ENCODE data around the gene FSTL1. TPM values are rescaled to one million over a fixed set of nuclear protein-coding genes. Genes with fewer than 3 reads are reported as not detected.
A peak's percentile ranks its signal among the peaks of the same experiment; 100 is the strongest.

Gene FSTL1
- total RNA-seq, 1 experiment from 2014 or later = 20.7 TPM

GRCh38 chr3:120442975-120443517 lies 7.7 kb downstream of the FSTL1 start:
- ChIA-PET POLR2A (no interaction called here), CTCF (interaction anchor here (0.7 to 2.0 kb wide), 9 partner anchors 9 to 198 kb away, joined by 3 to 22 read pairs (median 4); no protein-coding TSS in a partner anchor), RAD21 (ENCODE audit: low non-redundant PET in 1 of 2, low total read pairs in 2 of 2, uncharacterized antibody in 2 of 2, unreplicated experiment in 2 of 2) (interaction anchor here (0.7 to 0.9 kb wide), 2 partner anchors 26 to 198 kb away, joined by 3 read pairs; no protein-coding TSS in a partner anchor)
- H3K9me3 ChIP-seq (ENCODE audit: control insufficient read depth in 1 of 2, insufficient read depth in 1 of 2, low read depth in 1 of 2, low read length in 2 of 2) = no peaks in the 10 kb centered on the region
- H2AFZ ChIP-seq (ENCODE audit: low read depth, low read length, poor library complexity, severe bottlenecking) = no peak overlapping the region
- no TSS peak for BruUV-seq (replicated peaks)
- H3K4me1 ChIP-seq (ENCODE audit: control insufficient read depth in 1 of 2, insufficient read depth in 2 of 2, low read length in 2 of 2) = no peaks in the 10 kb centered on the region
- DNase-seq (ENCODE audit: low read depth, low spot score) = no peak
- H3K4me2 ChIP-seq (ENCODE audit: low read length) = no peak overlapping the region
- no peak overlapping the region for H3K4me3 ChIP-seq (replicated peaks in 1 of 2; ENCODE audit: low read depth in 1 of 2, low read length in 2 of 2)
- H3K36me3 ChIP-seq (ENCODE audit: control insufficient read depth in 1 of 2, insufficient read depth in 2 of 2, low read length in 2 of 2) = no peaks in the 10 kb centered on the region; a peak in 1 of 4 replicates
- H4K20me1 ChIP-seq (ENCODE audit: insufficient read depth) = no peaks in the 10 kb centered on the region
- H3K79me2 ChIP-seq (ENCODE audit: insufficient read depth, low read length) = no peaks in the 10 kb centered on the region
- no peak overlapping the region for H3K27ac ChIP-seq (ENCODE audit: low read depth, low read length)
- no peak overlapping the region for H3K9ac ChIP-seq (ENCODE audit: low read length)
- no peak for TF ChIP-seq ELF1 (IDR thresholded peaks at IDR 0.05; ENCODE audit: borderline replicate concordance, low read depth)
- peak; percentile 12 to 45 (median 31); a peak in 5 of 6 replicates for TF ChIP-seq CTCF (IDR thresholded peaks at IDR 0.05 in 2 of 3, conservative IDR thresholded peaks at IDR 0.05 in 1 of 3; ENCODE audit: borderline replicate concordance in 1 of 3, insufficient read depth in 1 of 3, low read depth in 2 of 3, low read length in 2 of 3)
- TF ChIP-seq FOSL1 (IDR thresholded peaks at IDR 0.05; ENCODE audit: low read depth) = no peak
- no peak for TF ChIP-seq SIN3A (IDR thresholded peaks at IDR 0.05; ENCODE audit: low read depth)
- TF ChIP-seq EZH2phosphoT487 (IDR thresholded peaks at IDR 0.05; ENCODE audit: borderline replicate concordance) = no peak
- TF ChIP-seq YY1 (IDR thresholded peaks at IDR 0.05; ENCODE audit: extremely low read depth, insufficient replicate concordance, low read depth, low read length) = no peak
- H3K27me3 ChIP-seq (ENCODE audit: insufficient read depth, low read length) = no peaks in the 10 kb centered on the region
- intact Hi-C loops (cut with micrococcal nuclease) = no loop called here
- ATAC-seq = peak; percentile 63; the same call in 1 of the 2 replicates
- no peaks in the 10 kb centered on the region for H3K9me2 ChIP-seq (ENCODE audit: insufficient read depth)

- no peaks in the 10 kb centered on the region for H3K9me2 ChIP-seq (ENCODE audit: insufficient read depth)
- no peaks in the 10 kb centered on the region for H3K79me2 ChIP-seq (ENCODE audit: insufficient read depth, low read length)
- no peaks in the 10 kb centered on the region; a peak in 1 of 4 replicates for H3K36me3 ChIP-seq (ENCODE audit: control insufficient read depth in 1 of 2, insufficient read depth in 2 of 2, low read length in 2 of 2)
- POLR2A ChIA-PET = no interaction called here
- no peak overlapping the region for H2AFZ ChIP-seq (ENCODE audit: low read depth, low read length, poor library complexity, severe bottlenecking)
- DNase-seq (ENCODE audit: low read depth, low spot score) (no peak), ATAC-seq (no peak)
- H3K4me2 ChIP-seq (ENCODE audit: low read length) = no peak overlapping the region
- no peaks in the 10 kb centered on the region for H4K20me1 ChIP-seq (ENCODE audit: insufficient read depth)
- CTCF ChIA-PET = no interaction called here
- intact Hi-C loops (cut with micrococcal nuclease) = no loop called here
- H3K9ac ChIP-seq (ENCODE audit: low read length) = no peak overlapping the region
- H3K9me3 ChIP-seq (ENCODE audit: control insufficient read depth in 1 of 2, insufficient read depth in 1 of 2, low read depth in 1 of 2, low read length in 2 of 2) = no peaks in the 10 kb centered on the region
- no TSS peak for BruUV-seq (replicated peaks)
- RAD21 ChIA-PET (ENCODE audit: low non-redundant PET in 1 of 2, low total read pairs in 2 of 2, uncharacterized antibody in 2 of 2, unreplicated experiment in 2 of 2) = no interaction called here
- no peak overlapping the region for H3K27ac ChIP-seq (ENCODE audit: low read depth, low read length)
- no peak overlapping the region for H3K4me3 ChIP-seq (replicated peaks in 1 of 2; ENCODE audit: low read depth in 1 of 2, low read length in 2 of 2)
- peaks cover 0 to under 1% of the 10 kb centered on the region in 2 experiments; a peak in 1 of 4 replicates for H3K4me1 ChIP-seq (ENCODE audit: control insufficient read depth in 1 of 2, insufficient read depth in 2 of 2, low read length in 2 of 2)
- no peaks in the 10 kb centered on the region for H3K27me3 ChIP-seq (ENCODE audit: insufficient read depth, low read length)
- TF ChIP-seq SRF (IDR thresholded peaks at IDR 0.05; ENCODE audit: low read depth) (no peak), SP1 (IDR thresholded peaks at IDR 0.05; ENCODE audit: low read depth) (no peak), EGR1 (IDR thresholded peaks at IDR 0.05; ENCODE audit: low read depth) (no peak), POLR2A (IDR thresholded peaks at IDR 0.05; ENCODE audit: borderline replicate concordance, extremely low read depth, insufficient read depth, insufficient read length) (no peak), EZH2phosphoT487 (IDR thresholded peaks at IDR 0.05; ENCODE audit: borderline replicate concordance) (no peak), POLR2AphosphoS5 (IDR thresholded peaks at IDR 0.05; ENCODE audit: low read depth, low read length) (no peak), SIN3A (IDR thresholded peaks at IDR 0.05; ENCODE audit: low read depth) (no peak), REST (IDR thresholded peaks at IDR 0.05; ENCODE audit: low read depth) (no peak)
Measured at GRCh38 chr3:120441776-120442175, 9.0 kb downstream of the FSTL1 start.

Data from HCT116 (cell line).